ENCODE results near the gene PLXNA2.

Gene PLXNA2

GRCh38 chr1:208068908-208069307 lies 175.3 kb downstream of the PLXNA2 start:
- Mint-ChIP-seq H3K9me3 (no peaks in the 10 kb centered on the region), H3K4me1 (peaks cover 4% of the 10 kb centered on the region), H3K4me3 (no peak overlapping the region), H3K36me3 (ENCODE audit: low read depth) (peaks cover 45% of the 10 kb centered on the region), H3K27ac (no peak overlapping the region), H3K27me3 (ENCODE audit: low read depth) (peaks cover 5% of the 10 kb centered on the region)
- TF ChIP-seq CTCF (IDR thresholded peaks at IDR 0.05; ENCODE audit: unreplicated experiment in 3 of 3) = no peak

DNA sequence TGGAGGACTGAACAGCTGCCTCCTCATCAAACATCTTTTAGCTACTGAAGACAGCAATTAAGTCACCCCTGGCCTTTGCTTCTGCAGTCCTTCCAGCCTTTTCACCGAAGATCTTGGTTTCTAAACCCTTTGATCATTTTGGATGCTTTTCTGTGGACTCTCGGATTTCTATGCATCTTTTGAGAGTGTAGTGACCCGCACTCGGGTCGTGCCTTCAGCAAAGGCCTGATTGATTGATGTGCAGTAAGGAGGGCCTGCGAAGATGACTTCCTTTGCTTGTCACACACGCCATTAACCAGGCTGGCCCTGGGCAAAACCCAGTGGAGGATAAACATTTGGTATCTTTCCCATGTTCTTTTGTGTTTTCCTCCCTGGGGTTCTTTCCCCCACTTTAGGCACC lies 175.8 kb downstream of the PLXNA2 start:
- no peak overlapping the region for H3K27ac Mint-ChIP-seq
- H3K27me3 Mint-ChIP-seq (ENCODE audit: low read depth) = peaks cover 8% of the 10 kb centered on the region
- H3K36me3 Mint-ChIP-seq (ENCODE audit: low read depth) = peaks cover 42% of the 10 kb centered on the region
- H3K9me3 Mint-ChIP-seq = no peaks in the 10 kb centered on the region
- peaks cover 4% of the 10 kb centered on the region for H3K4me1 Mint-ChIP-seq
- no peak for TF ChIP-seq CTCF (IDR thresholded peaks at IDR 0.05; ENCODE audit: unreplicated experiment in 3 of 3)
- H3K4me3 Mint-ChIP-seq = no peak overlapping the region

DNA sequence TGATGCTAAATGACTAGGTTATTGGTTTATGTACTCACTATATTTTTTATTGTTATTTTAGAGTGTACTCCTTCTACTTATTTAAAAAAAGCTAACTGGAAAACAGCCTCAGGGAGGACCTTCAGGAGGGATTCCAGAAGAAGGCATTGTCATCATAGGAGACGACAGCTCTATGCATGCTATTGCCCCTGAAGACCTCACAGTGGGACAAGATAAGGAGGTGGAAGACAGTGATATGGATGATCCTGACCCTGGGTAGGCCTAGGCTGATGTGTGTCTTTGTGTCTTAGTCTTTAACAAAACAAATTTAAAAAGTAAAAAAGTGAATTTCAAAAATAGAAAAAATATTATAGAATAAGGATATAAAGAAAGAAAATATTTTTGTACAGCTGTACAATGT lies 177.6 kb downstream of the PLXNA2 start:
- peaks cover 7% of the 10 kb centered on the region for H3K4me1 Mint-ChIP-seq
- no peak overlapping the region for H3K27ac Mint-ChIP-seq
- H3K36me3 Mint-ChIP-seq (ENCODE audit: low read depth) = peaks cover 33% of the 10 kb centered on the region
- H3K27me3 Mint-ChIP-seq (ENCODE audit: low read depth) = peaks cover 10% of the 10 kb centered on the region
- no peak overlapping the region for H3K4me3 Mint-ChIP-seq
- TF ChIP-seq CTCF (IDR thresholded peaks at IDR 0.05; ENCODE audit: unreplicated experiment in 3 of 3) = no peak
- no peaks in the 10 kb centered on the region for H3K9me3 Mint-ChIP-seq

DNA sequence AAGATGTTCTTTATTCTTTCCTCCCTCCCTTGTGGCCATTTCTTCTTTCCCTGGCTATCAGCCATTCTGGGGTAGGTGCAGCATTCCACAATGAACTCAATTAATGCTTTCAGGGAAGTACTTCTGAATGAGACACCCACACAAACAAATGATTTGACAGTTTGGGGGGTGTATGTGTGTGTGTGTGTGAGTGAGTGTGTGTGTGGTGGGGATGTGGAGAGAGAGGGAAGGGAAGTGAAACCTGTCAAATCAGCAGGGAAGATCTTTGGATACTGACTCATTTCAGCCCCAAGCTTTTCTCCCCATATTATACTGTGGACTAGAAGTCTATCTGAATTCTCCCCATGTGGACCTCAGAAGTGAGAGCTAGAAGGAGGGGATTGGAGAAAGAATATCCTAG lies 178.3 kb downstream of the PLXNA2 start:
- Mint-ChIP-seq H3K27me3 (ENCODE audit: low read depth) (peaks cover 10% of the 10 kb centered on the region), H3K4me1 (peaks cover 14% of the 10 kb centered on the region), H3K36me3 (ENCODE audit: low read depth) (peaks cover 31% of the 10 kb centered on the region), H3K27ac (no peak overlapping the region), H3K9me3 (no peaks in the 10 kb centered on the region), H3K4me3 (no peak overlapping the region)
- no peak for TF ChIP-seq CTCF (IDR thresholded peaks at IDR 0.05; ENCODE audit: unreplicated experiment in 3 of 3)

GRCh38 chr1:208061632-208062031 lies 182.6 kb downstream of the PLXNA2 start:
- no peak overlapping the region for H3K4me3 Mint-ChIP-seq
- no peak overlapping the region for H3K27ac Mint-ChIP-seq
- peaks cover 25% of the 10 kb centered on the region for H3K4me1 Mint-ChIP-seq
- peaks cover 16% of the 10 kb centered on the region for H3K27me3 Mint-ChIP-seq (ENCODE audit: low read depth)
- H3K36me3 Mint-ChIP-seq (ENCODE audit: low read depth) = peaks cover 36% of the 10 kb centered on the region
- H3K9me3 Mint-ChIP-seq = no peaks in the 10 kb centered on the region
- no peak for TF ChIP-seq CTCF (IDR thresholded peaks at IDR 0.05; ENCODE audit: unreplicated experiment in 3 of 3)

GRCh38 chr1:208061118-208061517 lies 183.1 kb downstream of the PLXNA2 start:
- Mint-ChIP-seq H3K27ac (no peak overlapping the region), H3K27me3 (ENCODE audit: low read depth) (peaks cover 17% of the 10 kb centered on the region), H3K4me1 (peaks cover 25% of the 10 kb centered on the region), H3K4me3 (no peak overlapping the region), H3K36me3 (ENCODE audit: low read depth) (peaks cover 31% of the 10 kb centered on the region), H3K9me3 (no peaks in the 10 kb centered on the region)
- no peak for TF ChIP-seq CTCF (IDR thresholded peaks at IDR 0.05; ENCODE audit: unreplicated experiment in 3 of 3)

All from nephron (organoid).